Left kidney (tissue), 2 donors: ENCODE data around the gene GDF7. TPM values are rescaled to one million over a fixed set of nuclear protein-coding genes. Genes with fewer than 3 reads are reported as not detected.

Experiments
- DNase-seq: peaks from one replicate; pipeline ENCODE4 v3.0.0-alpha.2; 2013
- polyA plus RNA-seq: library from polyadenylated mRNA; unstranded; fragments of 120-200 nt; gene quantifications from one replicate; pipeline ENCODE4 v1.2.1, GENCODE V29; 2013; ENCODE audit not compliant: insufficient read length

Gene GDF7
- polyA plus RNA-seq, 1 donor = 2.6 TPM

DNA sequence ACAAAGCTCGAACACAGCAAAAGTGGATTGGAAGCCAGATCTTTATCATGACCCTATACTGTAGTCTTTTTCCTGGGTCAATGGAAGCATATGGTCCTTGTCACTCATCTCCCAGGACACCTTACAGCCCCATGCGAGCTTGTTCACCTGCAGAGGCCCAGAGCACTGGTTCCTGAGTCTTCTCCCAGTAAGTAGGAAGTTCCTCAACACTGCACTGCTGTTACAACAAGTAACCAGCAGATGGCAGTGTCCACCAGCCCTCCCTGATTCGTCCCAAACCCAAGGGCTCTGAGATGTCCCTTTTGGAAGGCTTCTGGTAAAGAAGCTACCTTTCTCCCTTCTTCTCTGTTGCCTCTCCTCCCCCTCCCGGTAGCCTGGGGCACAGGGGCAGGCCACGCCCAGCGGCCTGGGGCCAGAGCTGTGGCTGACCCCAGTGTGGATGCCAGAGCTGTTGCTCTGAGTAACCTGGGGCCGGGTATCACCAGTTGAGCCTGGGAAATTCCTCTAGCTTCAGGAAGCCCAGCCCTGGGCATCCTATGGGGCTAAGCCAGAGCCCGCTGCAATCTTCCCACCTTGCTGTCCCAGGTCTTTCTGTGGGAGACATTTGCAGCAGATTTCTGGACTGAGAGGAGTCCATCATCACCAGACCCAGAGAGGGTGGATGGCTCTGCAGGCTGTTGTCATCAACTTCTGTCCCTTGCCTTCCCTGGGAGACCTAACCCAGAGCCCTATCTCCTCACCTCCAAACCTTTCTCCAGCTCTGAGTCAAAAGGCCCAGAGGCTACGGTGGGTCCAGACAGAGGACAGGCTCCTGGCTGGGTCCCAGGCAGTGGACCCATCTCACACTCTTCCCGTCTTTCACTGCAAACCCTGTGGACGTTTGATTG lies 5.3 kb upstream of the GDF7 start:
- no peak for DNase-seq

GRCh38 chr2:20662308-20662937 lies 4.5 kb upstream of the GDF7 start:
- no peak for DNase-seq

DNA sequence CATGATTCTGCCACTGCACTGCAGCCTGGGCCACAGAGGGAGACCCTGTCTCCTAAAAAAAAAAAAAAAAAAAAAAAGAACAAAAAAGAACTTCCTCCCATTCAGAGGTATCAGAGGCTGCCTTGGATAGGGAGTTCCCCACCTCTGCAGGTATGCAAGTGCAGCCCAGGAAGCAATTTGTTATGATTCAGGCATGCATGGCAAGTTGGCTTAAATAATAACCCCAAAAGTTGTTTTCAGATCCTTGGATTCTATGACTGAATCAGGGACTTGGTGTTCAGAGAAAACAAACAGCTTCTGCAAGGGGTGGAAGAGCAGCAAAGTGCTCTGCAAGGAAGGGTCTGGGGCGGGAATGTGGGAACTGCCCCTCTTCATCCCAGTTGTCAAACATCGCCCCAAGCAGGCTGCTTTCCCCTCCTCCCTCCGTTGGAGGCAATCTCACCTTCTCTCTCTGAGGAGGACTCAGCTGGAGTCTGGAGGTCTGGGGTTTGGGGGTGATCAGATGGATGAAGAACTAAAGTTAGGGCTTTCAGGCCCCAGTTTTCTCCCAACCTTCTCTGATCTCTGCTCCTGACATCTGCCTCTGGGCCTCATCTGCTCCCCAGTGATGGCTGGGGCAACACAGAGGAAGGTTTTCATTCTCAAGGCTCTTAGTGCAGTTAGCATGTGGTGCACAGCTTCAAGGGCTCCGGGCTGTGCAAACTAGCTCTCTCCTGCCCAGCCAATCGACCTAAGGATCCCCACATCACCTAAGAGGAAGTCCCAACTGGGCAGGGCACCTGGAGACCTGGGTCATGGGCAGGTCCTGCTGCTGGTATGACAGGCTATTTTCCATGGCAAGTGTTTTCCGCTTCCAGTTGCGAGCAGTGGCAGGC lies 3.5 kb upstream of the GDF7 start:
- DNase-seq = no peak

GRCh38 chr2:20664071-20664390 lies 2.9 kb upstream of the GDF7 start:
- no peak for DNase-seq

GRCh38 chr2:20664431-20665242 lies 2.3 kb upstream of the GDF7 start:
- DNase-seq = no peak

DNA sequence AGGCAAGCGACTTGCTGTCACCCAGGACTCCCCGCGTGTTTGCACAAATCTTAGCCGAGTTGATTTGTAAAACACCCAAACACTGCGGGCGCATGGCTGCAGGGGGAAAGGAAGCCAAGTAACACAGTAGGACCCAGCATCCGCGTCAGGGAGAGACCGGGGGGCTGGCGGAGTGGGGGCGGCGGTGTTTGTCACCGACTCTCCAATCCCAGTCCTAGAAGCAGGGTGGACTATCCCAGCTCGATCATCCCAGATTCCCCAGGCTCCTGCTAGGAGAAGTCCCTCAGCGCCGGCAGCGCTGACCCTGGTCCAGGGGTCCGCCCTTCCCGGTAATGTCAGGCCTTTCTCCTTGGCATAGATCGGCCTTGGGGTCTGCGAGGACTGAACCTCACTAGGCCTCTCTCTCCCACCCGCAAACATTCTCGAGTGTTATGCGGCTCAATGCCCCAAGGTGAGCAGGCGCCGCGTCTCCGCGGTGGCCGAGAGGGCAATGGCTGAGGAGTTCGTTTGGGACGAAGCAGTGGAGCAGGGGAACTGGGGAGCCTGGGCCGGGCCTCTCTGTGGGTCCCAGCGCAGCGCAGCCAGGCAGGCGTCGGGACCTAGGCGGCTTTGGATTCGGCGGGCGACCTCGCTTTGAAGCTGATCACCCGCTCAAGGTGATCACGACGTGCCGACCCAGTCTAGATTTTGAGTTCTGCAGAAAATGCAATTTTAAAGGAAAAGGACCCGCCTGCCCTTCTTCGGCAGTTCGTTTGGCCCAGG lies 1.5 kb upstream of the GDF7 start:
- no peak for DNase-seq

DNA sequence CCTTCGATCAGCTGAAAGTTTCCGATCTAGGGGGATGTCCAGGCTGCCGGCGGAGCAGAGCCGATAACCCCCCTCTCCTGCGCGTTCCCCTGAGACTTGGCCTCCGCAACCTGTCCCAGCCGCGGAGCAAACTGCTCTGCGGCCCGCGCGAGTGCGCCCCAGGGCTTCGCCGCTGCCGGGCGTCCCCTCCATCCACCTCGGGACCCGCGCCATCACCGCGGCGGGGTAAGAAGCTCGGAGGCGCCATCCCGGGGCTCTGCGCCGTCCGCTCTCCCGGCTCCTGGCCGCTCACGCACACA lies 990 bp upstream of the GDF7 start:
- no peak for DNase-seq

DNA sequence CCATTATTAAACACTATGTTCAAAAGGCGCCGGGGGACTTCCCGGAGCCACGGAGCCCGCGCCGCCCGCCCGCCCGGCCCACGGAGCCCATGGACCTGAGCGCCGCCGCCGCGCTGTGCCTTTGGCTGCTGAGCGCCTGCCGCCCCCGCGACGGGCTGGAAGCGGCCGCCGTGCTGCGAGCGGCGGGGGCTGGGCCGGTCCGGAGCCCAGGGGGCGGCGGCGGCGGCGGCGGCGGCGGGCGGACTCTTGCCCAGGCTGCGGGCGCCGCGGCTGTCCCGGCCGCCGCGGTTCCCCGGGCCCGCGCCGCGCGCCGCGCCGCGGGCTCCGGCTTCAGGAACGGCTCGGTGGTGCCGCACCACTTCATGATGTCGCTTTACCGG lies 197 bp downstream of the GDF7 start:
- DNase-seq = no peak

DNA sequence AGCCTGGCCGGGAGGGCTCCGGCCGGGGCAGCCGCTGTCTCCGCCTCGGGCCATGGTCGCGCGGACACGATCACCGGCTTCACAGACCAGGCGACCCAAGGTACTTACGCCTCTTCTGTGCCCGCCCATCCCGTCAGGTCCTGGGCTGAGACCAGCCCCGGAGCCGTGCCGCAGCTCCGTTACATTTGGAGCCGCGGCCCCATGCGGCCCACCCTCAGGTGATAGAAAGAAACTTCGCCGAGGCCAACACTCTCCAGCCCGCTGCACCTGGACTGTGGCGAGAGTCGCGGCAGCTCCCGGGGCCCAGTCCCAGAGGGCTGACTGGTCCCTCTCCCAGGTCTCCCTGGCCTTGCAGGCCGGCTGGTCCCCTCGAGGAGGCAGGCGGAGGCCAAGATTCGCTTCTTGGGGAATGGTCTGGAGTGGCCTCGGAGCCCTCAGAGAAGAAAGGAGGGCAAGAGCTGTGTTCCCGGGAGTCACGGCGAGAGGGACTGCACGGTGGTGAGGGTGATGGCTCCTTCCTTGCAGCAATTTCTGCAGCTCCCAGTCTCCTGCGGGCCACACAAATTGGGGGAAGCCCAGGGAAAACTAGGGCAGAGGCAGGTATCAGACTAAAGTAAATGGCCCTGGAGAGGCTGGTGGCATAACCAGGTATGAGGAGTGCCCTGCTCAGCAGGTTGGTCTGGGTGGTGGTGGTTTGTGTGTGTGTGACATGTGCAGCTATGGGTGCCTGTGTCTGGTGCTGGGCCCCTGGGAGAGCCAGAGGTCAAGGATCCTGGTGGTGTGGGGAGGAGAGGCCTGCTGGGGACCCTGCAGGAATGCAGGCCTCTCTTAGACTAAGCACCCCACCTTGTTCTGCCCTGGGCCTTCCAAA lies 822 bp downstream of the GDF7 start:
- no peak for DNase-seq

DNA sequence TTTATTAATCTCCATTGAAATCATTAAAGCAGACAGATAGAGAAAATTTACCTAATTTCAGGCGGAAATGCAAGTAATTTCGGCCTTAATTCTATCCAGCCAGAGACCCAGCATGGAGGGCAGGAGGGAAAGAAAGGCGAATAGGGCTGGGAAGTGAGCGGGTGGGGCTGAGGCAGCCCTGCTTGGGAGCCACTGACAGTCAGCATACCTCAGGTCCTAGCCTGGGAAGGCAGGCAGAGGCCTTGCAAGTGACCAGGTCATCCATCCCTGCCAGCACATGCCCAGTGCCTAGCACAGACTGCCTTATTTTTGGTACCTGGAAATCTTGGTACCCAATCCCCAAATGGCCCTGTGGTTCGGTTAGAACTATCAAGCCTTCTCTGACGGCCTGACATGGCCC lies 1.5 kb downstream of the GDF7 start:
- no peak for DNase-seq

DNA sequence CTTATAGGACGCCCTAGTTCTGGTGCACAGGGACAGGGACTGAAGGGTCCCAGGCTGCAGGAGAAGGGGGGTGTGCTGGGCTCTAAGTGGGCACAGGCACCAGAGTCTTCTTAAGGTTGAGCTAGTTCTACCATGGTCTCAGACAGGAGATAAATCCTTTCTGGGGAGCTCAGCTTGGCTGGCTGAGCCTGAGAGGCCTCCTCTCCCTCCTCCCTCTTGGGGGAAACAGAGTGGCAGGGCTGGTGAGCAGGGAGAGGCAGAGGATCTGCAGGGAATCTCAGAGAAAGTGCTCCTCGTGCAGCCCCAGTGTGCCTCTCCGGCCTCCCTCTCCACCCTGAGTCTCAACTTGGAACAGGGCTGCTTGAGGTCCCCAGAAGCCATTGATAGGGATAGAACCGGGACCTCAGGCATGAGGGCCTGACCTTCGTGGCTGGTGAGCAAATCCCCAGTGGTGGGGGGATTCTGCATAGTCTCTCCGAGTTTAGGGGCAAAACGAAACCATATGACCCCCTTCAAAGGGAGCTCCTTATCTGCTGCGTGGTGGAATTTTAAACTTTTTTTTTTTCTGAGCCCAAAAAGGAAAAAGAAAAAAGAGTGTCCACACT lies 2.0 kb downstream of the GDF7 start:
- no peak for DNase-seq

DNA sequence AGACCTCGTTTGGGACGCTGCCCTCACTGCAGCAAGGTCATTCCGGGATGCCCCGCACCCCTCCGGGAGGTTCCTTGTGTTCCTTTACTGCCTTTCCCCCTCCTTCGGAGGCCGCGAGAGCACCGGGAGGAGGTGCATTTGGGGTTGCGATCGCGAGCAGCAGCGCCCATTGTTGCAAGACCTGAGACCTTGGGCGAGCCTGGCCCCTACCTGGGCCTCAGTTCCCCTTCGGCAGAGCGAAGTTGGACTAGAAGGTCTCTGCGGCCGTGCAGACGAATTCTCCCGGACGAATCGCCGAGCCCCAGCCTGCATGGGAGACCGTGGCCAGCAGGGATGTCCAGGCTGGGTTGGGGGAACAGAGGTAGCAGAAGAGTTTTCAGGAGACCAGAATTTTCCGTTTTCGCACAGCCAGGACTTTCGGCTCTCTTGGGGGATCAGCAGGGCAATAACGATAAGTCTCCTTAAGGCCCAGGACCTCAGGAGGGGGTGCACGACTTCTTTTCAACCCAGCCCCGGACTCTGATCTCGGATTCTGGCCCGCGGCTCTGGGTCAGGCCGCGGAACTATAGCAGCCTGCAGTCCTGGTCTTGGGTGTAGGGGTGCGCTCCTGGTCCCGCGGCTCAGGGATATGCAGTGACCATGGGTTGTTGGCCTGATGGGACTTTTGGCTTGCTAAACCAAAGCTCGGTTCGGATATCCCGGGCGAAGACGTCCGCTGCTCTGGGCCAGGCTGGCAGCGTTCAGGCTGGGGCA lies 2.8 kb downstream of the GDF7 start:
- DNase-seq = no peak

- DNase-seq = no peak
Observed at GRCh38 chr2:20670315-20671035, 3.5 kb downstream of the GDF7 start.

DNA sequence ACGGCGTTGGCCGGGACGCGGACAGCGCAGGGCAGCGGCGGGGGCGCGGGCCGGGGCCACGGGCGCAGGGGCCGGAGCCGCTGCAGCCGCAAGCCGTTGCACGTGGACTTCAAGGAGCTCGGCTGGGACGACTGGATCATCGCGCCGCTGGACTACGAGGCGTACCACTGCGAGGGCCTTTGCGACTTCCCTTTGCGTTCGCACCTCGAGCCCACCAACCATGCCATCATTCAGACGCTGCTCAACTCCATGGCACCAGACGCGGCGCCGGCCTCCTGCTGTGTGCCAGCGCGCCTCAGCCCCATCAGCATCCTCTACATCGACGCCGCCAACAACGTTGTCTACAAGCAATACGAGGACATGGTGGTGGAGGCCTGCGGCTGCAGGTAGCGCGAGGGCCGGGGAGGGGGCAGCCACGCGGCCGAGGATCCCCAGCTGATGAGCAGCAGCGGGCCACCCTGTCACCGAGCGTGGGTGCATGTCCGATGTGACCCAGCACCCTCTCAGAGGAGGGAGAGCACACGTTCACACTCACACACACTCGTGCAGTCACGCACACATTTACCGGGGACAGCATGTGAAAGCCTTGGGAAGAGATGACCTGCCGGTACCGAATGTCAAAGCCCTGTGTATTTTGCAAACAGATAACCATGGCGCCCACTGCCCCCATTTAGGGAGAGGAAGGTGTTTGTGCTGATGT lies 4.2 kb downstream of the GDF7 start:
- DNase-seq = no peak

- DNase-seq = no peak
Observed at GRCh38 chr2:20671736-20672080, 4.8 kb downstream of the GDF7 start.

DNA sequence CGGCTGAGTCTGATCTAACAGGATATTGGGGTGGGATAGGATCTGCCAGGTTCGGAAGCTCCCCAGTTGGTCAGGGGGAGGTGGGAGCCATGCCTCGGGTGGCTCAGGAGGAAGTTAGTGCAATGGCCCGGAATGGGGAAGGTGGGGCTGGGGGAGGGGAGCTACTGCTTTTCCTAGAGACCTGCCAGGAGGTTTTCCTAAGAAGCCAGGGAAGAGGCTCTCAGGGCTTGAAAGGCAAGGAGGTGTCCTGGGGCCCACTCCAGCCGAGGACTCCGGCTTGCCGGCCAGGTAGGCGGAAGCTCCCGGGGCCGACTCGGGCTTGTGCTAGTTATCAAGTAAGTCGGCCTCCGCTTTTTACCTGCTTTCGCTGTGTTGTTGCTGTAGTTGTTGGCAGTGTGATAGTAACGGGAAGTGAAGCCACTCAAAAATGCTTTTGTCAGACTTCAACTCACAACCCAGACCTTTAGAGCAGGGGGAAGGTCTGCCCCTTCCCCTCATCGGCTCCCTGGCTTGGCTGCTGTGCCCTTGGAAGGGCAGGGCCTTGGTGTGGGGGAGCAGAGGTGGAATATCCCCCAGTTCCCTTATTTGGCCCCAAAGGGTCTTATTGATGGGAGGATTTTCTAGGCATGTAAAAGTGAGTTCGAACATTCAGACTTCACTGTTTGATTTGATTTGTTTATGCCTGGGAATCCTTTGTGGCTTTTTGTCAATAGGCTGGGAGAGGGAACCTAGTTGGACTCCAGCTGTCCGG lies 5.4 kb downstream of the GDF7 start:
- no peak for DNase-seq

GRCh38 chr2:20673686-20674308 lies 6.9 kb downstream of the GDF7 start:
- DNase-seq = no peak
